ENCODE data around the gene PUSL1. TPM values are rescaled to one million over a fixed set of nuclear protein-coding genes. Genes with fewer than 3 reads are reported as not detected.
A peak's percentile ranks its signal among the peaks of the same experiment; 100 is the strongest.

Gene PUSL1
- total and polyA plus RNA-seq, 2 of the 4 experiments (the other 2 are of a cell fraction): 10.9 to 33.0 TPM

GRCh38 chr1:1357871-1358432, 49.6 kb downstream of the PUSL1 start:
- in situ Hi-C loops (cut with MboI; ENCODE audit: low sequenced_read_pairs): no loop called here
- H4K8ac ChIP-seq (ENCODE audit: low read depth in 2 of 2, low read length in 2 of 2): peak overlapping the region; percentile 62 to 92
- peak overlapping the region; percentile 74 for H3K4me3 ChIP-seq (ENCODE audit: insufficient read depth, low read depth, low read length)
- dilution Hi-C loops (cut with HindIII; ENCODE audit: low sequenced_read_pairs, unreplicated experiment): no loop called here
- peak overlapping the region; percentile 49; the same call in 1 of the 3 replicates for H2BK15ac ChIP-seq (ENCODE audit: low read depth, low read length)
- H4K20me1 ChIP-seq (ENCODE audit: insufficient read depth, low read length): peaks cover 39% of the 10 kb centered on the region
- H3K79me1 ChIP-seq (ENCODE audit: low read depth in 1 of 2, low read length in 2 of 2): peaks cover 4 to 25% of the 10 kb centered on the region in 2 experiments; a peak in 3 of 4 replicates
- no TSS peak for BruUV-seq (replicated peaks)
- peak overlapping the region; percentile 69 for H2BK120ac ChIP-seq (ENCODE audit: low read depth, low read length)
- peaks cover 23% of the 10 kb centered on the region; the same call in 1 of the 2 replicates for H3K36me3 ChIP-seq (ENCODE audit: control insufficient read depth, insufficient read depth, low read length)
- peak; percentile 1 for ATAC-seq (ENCODE audit: low read depth)
- WGBS, 2 experiments (ENCODE audit: extremely low coverage in 2 of 2, insufficient read length in 1 of 2): 0% methylated on average over 9 of the region's 18 CpGs; no CpG with 5 or more reads in 1 of the 2 experiments
- H2BK20ac ChIP-seq (ENCODE audit: low read depth, low read length): peak overlapping the region; percentile 20; the same call in 1 of the 2 replicates
- H3K14ac ChIP-seq (replicated peaks; ENCODE audit: low read depth, low read length): peak overlapping the region; percentile 96
- H4K5ac ChIP-seq (ENCODE audit: low read depth, low read length): peak overlapping the region; percentile 65
- H3K56ac ChIP-seq (ENCODE audit: extremely low read depth, insufficient read depth, low read length): peak overlapping the region; percentile 89
- H3K27ac ChIP-seq (ENCODE audit: insufficient read depth, low read length): peak overlapping the region; percentile 96
- peak overlapping the region; percentile 93 for H2AK5ac ChIP-seq (ENCODE audit: low read depth, low read length)
- peaks cover 13% of the 10 kb centered on the region for H3K9me1 ChIP-seq (ENCODE audit: insufficient read depth, low read length)
- H2AK9ac ChIP-seq (replicated peaks; ENCODE audit: low read depth, low read length, poor library complexity): peak overlapping the region; percentile 100
- H3K9me3 ChIP-seq (ENCODE audit: control insufficient read depth, insufficient read depth, low read length): no peaks in the 10 kb centered on the region
- TF ChIP-seq MAFK (IDR thresholded peaks at IDR 0.05; ENCODE audit: low read depth, low read length): peak; percentile 72
- TF ChIP-seq USF2 (IDR thresholded peaks at IDR 0.05; ENCODE audit: low read depth, low read length): no peak
- CTCF ChIA-PET: no interaction called here
- intact Hi-C loops (cut with micrococcal nuclease): loop anchor here (2.0 to 5.0 kb wide), 2 partner anchors 15 to 51 kb away; partner anchors contain the start of genes ACAP3 and PUSL1
- POLR2A ChIA-PET (ENCODE audit: unreplicated experiment): interaction anchor here (0.6 kb wide), 1 partner anchor 42 kb away, joined by 3 read pairs; no protein-coding TSS in a partner anchor
- H2AFZ ChIP-seq (replicated peaks; ENCODE audit: low read length, poor library complexity): peak overlapping the region; percentile 85
- peak overlapping the region; percentile 96 for H2BK5ac ChIP-seq (ENCODE audit: low read depth, low read length, poor library complexity, severe bottlenecking)
- peak; percentile 20 for DNase-seq
- H3K4me2 ChIP-seq (ENCODE audit: low read depth, low read length): peak overlapping the region; percentile 93
- H4K91ac ChIP-seq (ENCODE audit: insufficient read depth, low read depth, low read length): peak overlapping the region; percentile 98
- H3K27me3 ChIP-seq (ENCODE audit: control insufficient read depth, insufficient read depth, low read length): no peaks in the 10 kb centered on the region
- H3K4ac ChIP-seq (ENCODE audit: low read depth, low read length): peak overlapping the region; percentile 99
- H3K9ac ChIP-seq (ENCODE audit: low read depth, low read length): peak overlapping the region; percentile 92
- H3K18ac ChIP-seq (ENCODE audit: low read depth, low read length): peak overlapping the region; percentile 49
- H3K4me1 ChIP-seq (ENCODE audit: control insufficient read depth, insufficient read depth, low read length): peaks cover 37% of the 10 kb centered on the region
- H3K23ac ChIP-seq (ENCODE audit: low read depth, low read length): peak overlapping the region; percentile 98
